ENCODE data around the gene FXYD5. TPM values are rescaled to one million over a fixed set of nuclear protein-coding genes. Genes with fewer than 3 reads are reported as not detected.

The FXYD5 gene
- total RNA-seq, 2 experiments from 2014 or later, result 286 to 292 TPM

- ChIA-PET POLR2A (no interaction called here), CTCF (interaction anchor here (1.1 to 4.8 kb wide), 3 partner anchors 19 to 69 kb away, joined by 3 to 29 read pairs (median 6); no protein-coding TSS in a partner anchor)
Observed at GRCh38 chr19:35133826-35134225, 20.7 kb upstream of the FXYD5 start.

GRCh38 chr19:35134601-35135242 is 19.8 kb upstream of the FXYD5 start, which contains the start of gene LGI4:
TSS of gene LGI4 (minus strand) at chr19:35135059. CDS start at chr19:35134680, 379 bp downstream.
- ChIA-PET POLR2A (no interaction called here), CTCF (interaction anchor here (0.6 to 4.8 kb wide), 8 partner anchors 10 to 109 kb away, joined by 3 to 29 read pairs (median 4); no protein-coding TSS in a partner anchor)

- ChIA-PET CTCF (interaction anchor here (0.6 to 4.8 kb wide), 12 partner anchors 8 to 645 kb away, joined by 3 to 29 read pairs (median 4); no protein-coding TSS in a partner anchor), POLR2A (no interaction called here)
Observed at GRCh38 chr19:35135389-35135909, 19.1 kb upstream of the FXYD5 start.

- ChIA-PET CTCF (interaction anchor here (0.6 to 4.8 kb wide), 11 partner anchors 8 to 646 kb away, joined by 3 to 29 read pairs (median 4); partner anchors contain the start of gene FXYD3), POLR2A (no interaction called here)
Observed at GRCh38 chr19:35136231-35136630, 18.3 kb upstream of the FXYD5 start.

- ChIA-PET CTCF (interaction anchor here (0.6 to 4.8 kb wide), 7 partner anchors 13 to 152 kb away, joined by 3 to 29 read pairs (median 4); partner anchors contain the start of gene FXYD3), POLR2A (no interaction called here)
Observed at GRCh38 chr19:35136977-35137702, 17.4 kb upstream of the FXYD5 start.

- ChIA-PET POLR2A (no interaction called here), CTCF (no interaction called here)
Observed at GRCh38 chr19:35138305-35138892, 16.1 kb upstream of the FXYD5 start, which contains the start of gene FXYD1. TSS of gene FXYD1 (plus strand) at chr19:35138824. CDS start at chr19:35140080, 1,256 bp downstream.

- CTCF ChIA-PET, result interaction anchor here (0.5 to 2.6 kb wide), 5 partner anchors 13 to 145 kb away, joined by 3 to 30 read pairs (median 4); partner anchors contain the start of gene FXYD5
- POLR2A ChIA-PET, result interaction anchor here (0.6 kb wide), 1 partner anchor 53 kb away, joined by 5 read pairs; no protein-coding TSS in a partner anchor
Observed at GRCh38 chr19:35140207-35140961, 14.2 kb upstream of the FXYD5 start.

- POLR2A ChIA-PET, result interaction anchor here (0.6 to 1.1 kb wide), 3 partner anchors 54 to 92 kb away, joined by 3 to 5 read pairs (median 3); no protein-coding TSS in a partner anchor
- CTCF ChIA-PET, result interaction anchor here (0.5 to 3.1 kb wide), 20 partner anchors 13 to 146 kb away, joined by 3 to 30 read pairs (median 4); partner anchors contain the start of gene FXYD5
Observed at GRCh38 chr19:35140962-35141836, 13.3 kb upstream of the FXYD5 start.

GRCh38 chr19:35141837-35142605 is 12.5 kb upstream of the FXYD5 start:
- ChIA-PET CTCF (interaction anchor here (0.6 to 3.1 kb wide), 20 partner anchors 12 to 141 kb away, joined by 3 to 30 read pairs (median 4); partner anchors contain the start of genes FXYD3 and FXYD5), POLR2A (interaction anchor here (0.5 to 1.1 kb wide), 4 partner anchors 66 to 126 kb away, joined by 3 to 5 read pairs (median 3); no protein-coding TSS in a partner anchor)

GRCh38 chr19:35142606-35143230 is 11.8 kb upstream of the FXYD5 start:
- ChIA-PET POLR2A (interaction anchor here (0.5 to 1.1 kb wide), 3 partner anchors 94 to 223 kb away, joined by 3 read pairs; no protein-coding TSS in a partner anchor), CTCF (interaction anchor here (1.0 to 3.1 kb wide), 13 partner anchors 11 to 210 kb away, joined by 3 to 30 read pairs (median 4); partner anchors contain the start of genes FXYD3 and FXYD5)

- CTCF ChIA-PET, result interaction anchor here (0.8 to 3.3 kb wide), 7 partner anchors 11 to 211 kb away, joined by 3 to 30 read pairs (median 6); partner anchors contain the start of genes FXYD3 and FXYD5
- POLR2A ChIA-PET, result interaction anchor here (0.5 to 0.6 kb wide), 2 partner anchors 96 to 224 kb away, joined by 3 read pairs; no protein-coding TSS in a partner anchor
Observed at GRCh38 chr19:35143231-35143715, 11.3 kb upstream of the FXYD5 start, which contains the start of gene FXYD7. TSS of gene FXYD7 (plus strand) at chr19:35143255. CDS start at chr19:35143334, 79 bp downstream.

GRCh38 chr19:35143818-35144217 is 10.7 kb upstream of the FXYD5 start:
- POLR2A ChIA-PET, result no interaction called here
- CTCF ChIA-PET, result interaction anchor here (0.8 to 3.3 kb wide), 5 partner anchors 10 to 212 kb away, joined by 3 to 20 read pairs (median 3); partner anchors contain the start of gene FXYD5

GRCh38 chr19:35144259-35144599 is 10.3 kb upstream of the FXYD5 start:
- ChIA-PET CTCF (interaction anchor here (0.8 to 3.3 kb wide), 2 partner anchors 10 to 70 kb away, joined by 3 to 20 read pairs; partner anchors contain the start of gene FXYD5), POLR2A (no interaction called here)

GRCh38 chr19:35144600-35145436 is 9.7 kb upstream of the FXYD5 start:
- CTCF ChIA-PET, result interaction anchor here (1.0 to 3.3 kb wide), 2 partner anchors 9 to 14 kb away, joined by 3 to 20 read pairs; partner anchors contain the start of gene FXYD5

More at GRCh38 chr19:35144600-35145436, 9.7 kb upstream of the FXYD5 start:
- POLR2A ChIA-PET, result no interaction called here
